Hematopoietic multipotent progenitor cell treated with erythropoietin and hydrocortisone succinate and interleukin-3 and kit ligand, for 6 days (in vitro differentiated cells): ENCODE data around the gene PRMT1.
"Not testable (repeated sequence)": the region's sequence is repeated elsewhere in the genome, so short reads cannot be mapped to it uniquely, and the experiment has no call there.

ENCODE experiments used
- DNase-seq: peaks from one replicate; pipeline ENCODE4 v3.0.0-alpha.2; 2015

Gene PRMT1

DNA sequence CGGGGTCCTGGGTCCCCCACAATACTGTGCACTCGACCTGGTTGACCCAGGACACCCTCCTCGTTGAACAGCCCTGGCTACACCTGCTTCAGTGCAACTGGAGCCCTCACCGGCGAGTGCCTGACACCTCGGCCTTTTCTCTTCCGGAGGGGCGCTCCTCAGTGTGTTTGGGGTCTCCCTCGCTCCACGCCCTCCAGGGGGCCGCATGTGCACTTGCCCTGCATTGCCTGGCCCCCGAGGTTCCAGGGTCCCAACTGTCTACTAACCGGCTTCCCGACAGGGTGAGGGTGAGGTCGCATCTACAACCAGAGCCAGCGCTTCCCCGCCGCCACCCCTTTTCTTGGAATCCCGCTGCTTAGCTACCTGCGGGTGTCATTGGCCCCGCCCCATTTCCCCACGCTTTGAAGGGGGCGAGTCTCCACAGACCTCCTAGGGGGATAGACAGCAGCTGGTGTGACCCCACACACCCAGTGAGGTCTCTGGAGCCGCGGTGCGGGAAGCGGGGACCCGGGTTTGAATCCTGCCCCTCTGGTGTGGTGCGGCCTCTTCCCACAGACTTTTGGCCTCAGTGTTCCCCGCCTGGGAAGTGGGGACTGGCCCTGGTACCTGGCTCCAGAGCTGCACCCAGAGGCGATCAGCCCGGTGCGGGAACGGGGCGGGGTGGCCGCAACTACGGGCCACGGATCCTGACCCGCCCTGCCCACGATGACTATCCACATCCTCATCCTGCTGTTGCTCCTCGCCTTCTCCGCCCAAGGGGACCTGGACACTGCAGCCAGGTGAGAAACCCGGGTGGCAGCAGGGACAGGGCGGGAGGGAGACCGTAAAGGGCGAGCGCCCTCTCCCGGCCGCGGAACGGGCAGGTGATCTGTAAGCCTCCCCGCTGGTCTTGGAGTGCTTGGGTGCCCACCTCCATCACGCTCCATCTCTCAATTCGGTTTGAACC, 12.3 kb downstream of the PRMT1 start, which contains the start of gene ADM5:
Gene ADM5, plus strand, starts transcription at position 462 of the 946 bp plus-strand sequence. Its CDS starts 244 bp downstream, at position 706.
- peak; percentile 56 for DNase-seq

DNA sequence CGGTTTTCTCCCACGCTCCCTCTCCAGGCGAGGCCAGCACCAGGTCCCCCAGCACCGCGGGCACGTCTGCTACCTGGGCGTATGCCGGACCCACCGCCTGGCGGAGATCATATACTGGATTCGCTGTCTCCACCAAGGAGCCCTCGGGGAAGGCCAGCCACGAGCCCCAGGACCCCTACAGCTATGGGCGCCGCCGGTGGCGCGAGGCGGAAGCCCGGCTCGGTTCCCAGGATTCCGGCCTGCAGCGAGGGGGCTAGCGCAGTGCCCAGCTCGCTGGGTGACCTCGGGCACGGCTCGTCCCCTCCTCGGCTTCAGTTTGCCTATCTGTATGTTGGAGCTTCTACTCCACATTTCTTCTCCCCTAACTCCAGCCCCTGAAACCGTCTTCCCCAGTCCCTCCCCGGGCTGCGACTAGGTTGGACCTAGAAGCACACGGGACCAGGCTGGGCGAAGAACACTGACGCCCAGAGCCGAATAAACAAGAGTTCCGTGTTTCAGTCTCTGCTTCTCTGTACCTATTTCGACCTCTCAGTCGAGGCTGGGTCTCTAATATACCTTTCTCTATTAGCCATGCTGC, 13.1 kb downstream of the PRMT1 start:
- DNase-seq = no peak

DNA sequence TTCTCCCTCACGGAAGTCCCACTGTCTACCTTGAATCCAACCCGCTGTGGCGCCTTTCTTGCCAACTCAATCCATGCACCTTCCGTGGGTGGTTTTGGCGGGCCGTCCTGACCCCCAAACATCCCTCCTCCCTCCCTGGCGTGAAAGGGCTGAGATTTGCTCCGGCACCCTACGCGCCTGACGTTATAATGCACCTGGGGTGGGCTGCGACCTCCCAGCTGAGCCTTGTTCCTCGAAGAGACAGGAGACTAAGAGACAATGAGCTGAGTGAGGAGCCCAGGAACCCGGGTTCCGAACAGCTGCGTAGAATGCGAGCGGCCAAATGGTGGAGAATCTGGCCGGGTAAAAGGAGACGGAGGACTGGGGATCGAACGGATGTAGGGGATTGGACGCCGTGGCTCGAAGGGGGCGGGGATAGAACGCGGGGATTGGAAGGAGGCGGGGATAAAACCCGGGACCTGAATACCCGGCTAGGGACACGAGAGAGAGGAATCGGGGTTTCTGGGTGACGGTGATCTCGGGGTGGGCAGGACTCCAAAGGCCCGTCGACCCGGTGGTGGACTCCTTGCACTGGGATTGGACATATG, 13.7 kb downstream of the PRMT1 start, which contains the start of gene CPT1C:
Gene CPT1C, plus strand, starts transcription at position 461 of the 587 bp plus-strand sequence. CDS start 1,137 bp downstream, outside the sequence.
- DNase-seq = peak; percentile 64

DNA sequence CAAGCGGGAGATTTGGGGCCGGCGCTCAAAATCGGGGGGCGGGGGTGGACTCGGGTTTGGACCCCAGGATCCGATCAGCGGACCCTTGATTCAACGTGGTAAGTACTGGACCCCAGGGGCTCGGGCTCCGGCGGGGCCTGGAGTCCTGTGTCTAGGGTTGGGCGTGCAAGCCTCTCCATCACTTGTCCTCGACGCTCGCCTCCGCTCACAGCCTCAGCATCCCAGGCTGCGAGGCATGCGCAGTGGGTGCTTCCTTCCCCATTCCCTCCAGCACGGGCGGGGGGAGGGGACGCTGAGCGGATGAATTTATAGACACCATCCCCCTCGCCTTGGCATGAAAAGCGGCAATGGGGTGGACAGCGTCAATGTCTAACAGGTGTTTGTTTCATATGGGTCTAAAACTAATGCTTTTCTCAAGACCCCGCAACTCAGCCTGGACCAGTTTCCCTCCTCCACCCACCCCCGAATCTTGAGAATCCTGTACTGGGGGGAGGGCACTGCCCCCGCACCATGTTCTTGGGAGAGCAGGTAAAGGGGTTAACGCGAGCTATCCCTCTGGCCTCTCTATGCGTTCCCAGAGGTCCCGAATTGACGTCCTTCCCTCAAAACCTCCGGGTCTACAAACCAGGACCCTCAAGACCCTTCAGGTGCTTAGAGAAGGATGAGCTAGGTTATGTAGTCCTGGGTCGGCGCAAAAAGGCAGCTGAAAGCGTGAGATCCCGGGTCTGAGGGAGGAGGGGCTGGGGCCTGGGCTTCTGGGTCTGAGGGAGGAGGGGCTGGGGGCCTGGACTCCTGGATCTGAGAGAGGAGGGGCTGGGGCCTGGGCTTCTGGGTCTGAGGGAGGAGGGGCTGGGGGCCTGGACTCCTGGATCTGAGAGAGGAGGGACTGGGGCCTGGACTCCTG, 14.4 kb downstream of the PRMT1 start:
- peak; percentile 50 for DNase-seq

DNA sequence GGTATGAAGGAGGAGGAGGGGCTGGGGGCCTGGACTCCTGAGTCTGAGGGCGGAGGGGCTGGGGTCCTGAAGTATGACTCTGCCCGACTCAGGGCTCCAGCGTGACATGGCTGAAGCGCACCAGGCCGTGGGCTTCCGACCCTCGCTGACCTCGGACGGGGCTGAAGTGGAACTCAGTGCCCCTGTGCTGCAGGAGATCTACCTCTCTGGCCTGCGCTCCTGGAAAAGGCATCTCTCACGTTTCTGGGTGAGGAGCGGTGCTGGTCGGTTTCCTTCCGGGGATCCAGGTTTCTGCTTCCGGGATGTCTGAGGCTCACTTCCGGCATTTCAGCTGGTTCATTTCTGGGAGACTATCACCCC, 15.1 kb downstream of the PRMT1 start:
- no peak for DNase-seq

DNA sequence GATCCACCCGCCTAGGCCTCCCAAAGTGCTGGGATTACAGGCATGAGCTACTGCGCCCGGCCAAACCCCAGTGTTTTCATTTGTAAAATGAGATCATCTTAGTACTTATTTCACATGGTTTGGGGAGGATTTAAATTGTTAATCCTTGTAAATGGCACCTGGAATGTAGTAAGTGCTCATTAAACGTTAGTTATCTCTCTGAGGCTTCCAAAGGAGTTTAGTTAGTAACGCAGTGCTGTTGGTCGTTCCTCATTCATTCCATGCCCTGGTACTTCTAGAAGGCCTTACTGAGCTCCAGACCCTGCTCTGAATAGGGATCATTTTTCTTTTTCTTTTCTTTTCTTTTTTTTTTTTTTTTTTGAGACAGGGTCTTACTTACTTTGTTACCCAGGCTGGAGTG, 19.0 kb downstream of the PRMT1 start:
- DNase-seq = no peak

DNA sequence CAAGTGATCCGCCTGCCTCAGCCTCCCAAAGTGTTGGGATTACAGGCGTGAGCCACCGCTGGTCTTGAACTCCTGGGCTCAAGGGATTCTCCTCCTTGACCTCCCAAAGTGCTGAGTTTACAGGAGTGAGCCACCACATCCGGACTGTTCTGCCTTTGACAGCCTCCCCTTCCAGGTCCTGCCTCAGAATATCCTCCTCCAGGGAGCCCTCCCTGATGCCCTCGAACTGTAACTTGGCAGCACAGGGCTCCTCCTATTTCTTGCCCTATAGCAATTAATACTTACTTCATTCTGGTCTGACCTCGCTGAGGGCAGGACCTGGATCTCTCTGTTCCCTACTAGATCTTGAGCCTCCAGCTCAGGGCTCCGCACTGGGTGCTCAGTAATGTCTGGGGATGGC, 19.8 kb downstream of the PRMT1 start:
- no peak for DNase-seq

DNA sequence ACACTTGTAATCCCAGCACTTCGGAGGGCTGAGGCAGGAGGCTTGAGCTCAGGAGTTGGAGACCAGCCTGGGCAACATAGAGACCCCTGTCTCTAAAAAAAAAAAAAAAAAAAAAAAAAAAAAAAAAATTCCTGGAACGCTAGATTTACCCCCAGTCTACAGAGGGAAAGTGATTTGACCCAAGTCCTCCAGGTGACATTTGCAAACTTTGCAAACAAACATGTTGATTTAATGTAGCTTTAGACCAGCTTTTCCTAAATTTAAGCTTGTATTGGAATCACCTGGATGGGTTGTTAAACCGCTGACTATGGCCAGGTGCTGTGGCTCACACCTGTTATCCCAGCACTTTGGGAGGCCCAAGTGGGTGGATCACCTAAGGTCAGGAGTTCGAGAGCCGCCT, 22.3 kb downstream of the PRMT1 start:
- DNase-seq = no peak

DNA sequence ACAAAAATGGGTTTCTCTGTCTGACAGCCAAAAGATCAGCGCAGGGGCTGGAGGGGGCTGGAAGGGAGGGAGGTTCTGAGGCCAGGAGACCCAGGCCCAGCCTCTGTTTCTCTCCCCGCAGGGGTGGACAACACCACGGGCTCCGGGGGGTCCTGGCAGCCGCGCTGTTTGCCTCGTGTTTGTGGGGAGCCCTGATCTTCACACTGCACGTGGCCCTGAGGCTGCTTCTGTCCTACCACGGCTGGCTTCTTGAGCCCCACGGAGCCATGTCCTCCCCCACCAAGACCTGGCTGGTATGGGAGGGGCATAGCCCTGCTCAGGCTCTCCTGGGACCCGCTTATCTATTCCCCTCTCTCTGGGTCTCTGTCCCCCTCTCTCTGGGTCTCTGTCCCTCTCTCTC, 23.5 kb downstream of the PRMT1 start:
- DNase-seq = no peak

DNA sequence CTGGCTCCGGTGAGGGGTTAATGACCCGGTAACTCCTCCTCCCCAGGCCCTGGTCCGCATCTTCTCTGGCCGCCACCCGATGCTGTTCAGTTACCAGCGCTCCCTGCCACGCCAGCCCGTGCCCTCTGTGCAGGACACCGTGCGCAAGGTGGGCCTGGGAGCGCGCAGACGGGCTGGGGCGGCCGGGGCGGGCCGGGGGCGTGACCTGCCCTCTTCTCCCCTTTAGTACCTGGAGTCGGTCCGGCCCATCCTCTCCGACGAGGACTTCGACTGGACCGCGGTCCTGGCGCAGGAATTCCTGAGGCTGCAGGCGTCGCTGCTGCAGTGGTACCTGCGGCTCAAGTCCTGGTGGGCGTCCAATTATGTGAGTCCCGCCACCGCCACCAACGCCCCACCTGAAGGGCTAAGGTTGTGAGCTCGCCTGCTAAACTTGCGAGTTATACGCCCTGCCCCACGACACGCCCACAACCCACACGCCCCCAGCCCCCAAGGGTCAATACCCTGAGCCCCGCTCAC, 24.3 kb downstream of the PRMT1 start:
- no peak for DNase-seq

DNA sequence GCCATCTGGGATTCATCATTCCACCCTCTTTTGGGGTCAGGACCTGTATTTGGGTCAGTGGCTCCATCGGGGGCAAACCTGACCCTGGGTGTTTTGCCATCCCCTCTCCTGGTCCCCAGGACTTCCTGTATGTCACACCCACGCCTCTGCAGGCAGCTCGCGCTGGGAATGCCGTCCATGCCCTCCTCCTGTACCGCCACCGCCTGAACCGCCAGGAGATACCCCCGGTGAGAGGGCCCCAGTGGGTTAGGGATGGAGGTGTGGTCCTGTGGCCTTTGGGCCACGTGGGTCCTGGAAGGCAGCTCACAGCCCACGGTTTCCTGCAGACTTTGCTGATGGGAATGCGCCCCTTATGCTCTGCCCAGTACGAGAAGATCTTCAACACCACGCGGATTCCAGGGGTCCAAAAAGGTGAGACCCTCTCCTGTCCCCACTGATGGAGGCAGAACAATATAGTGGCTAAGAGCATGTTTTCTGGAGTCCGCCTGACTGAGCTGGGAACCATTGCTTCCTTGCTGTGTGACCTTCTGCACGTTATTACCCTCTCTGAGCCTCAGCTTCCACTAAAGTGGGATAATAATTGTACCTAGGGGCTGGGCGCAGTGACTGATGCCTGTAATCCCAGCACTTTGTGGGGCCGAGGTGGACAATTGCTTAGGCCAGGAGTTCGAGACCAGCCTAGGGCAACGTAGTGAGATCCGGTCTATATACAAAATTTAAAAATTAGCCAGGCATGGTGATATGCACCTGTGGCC, 28.0 kb downstream of the PRMT1 start:
- DNase-seq = no peak

DNA sequence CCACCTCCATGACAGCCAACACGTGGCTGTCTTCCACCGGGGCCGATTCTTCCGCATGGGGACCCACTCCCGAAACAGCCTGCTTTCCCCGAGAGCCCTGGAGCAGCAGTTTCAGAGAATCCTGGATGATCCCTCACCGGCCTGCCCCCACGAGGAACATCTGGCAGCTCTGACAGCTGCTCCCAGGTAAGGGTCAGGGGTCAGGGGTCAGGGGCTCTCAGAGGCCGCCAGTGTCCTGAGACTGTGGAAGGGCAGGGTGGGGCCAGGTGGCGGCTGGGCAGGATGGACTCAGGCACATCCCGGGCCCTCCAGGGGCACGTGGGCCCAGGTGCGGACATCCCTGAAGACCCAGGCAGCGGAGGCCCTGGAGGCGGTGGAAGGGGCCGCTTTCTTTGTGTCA, 28.8 kb downstream of the PRMT1 start:
- no peak for DNase-seq

DNA sequence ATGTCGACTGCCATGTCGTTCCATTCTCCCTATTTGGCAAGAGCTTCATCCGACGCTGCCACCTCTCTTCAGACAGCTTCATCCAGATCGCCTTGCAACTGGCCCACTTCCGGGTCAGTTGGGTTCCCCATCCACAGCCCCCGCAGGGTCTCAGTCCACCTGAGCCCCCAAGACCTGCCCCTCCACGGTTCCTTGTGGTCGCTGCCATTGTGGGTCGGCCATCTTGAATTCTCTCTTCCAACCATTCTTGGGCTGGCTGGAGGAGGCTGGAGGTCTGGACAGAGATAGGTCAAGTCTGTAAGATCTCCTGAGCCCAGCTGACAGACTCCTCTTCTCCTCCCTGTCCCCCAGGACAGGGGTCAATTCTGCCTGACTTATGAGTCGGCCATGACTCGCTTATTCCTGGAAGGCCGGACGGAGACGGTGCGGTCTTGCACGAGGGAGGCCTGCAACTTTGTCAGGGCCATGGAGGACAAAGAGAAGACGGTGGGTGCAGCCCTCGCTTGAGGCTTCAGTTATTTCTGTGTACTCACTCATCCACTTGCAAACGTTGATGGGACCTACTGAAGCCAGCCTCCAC, 33.4 kb downstream of the PRMT1 start:
- no peak for DNase-seq

DNA sequence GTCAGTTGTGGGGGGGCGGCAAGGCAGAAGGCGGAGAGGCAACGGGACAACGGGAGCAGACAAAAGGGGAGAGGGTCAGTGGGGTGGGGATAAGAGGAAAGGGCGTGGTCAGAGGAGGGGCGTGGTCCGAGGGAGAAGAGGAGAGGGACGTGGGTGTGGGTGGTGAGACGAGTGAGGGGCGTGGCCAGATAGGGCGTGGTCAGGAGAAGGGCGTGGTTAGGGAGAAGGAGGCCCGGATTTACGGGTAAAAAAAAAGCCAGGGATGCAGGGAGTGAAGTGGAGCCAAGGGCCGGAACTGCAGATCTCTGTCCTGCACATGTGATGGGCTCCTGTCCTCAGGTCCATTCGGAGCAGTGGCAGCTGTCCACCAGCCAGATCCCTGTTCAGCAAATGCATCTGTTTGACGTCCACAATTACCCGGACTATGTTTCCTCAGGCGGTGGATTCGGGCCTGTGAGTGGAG, 35.4 kb downstream of the PRMT1 start:
- DNase-seq = peak; percentile 69

DNA sequence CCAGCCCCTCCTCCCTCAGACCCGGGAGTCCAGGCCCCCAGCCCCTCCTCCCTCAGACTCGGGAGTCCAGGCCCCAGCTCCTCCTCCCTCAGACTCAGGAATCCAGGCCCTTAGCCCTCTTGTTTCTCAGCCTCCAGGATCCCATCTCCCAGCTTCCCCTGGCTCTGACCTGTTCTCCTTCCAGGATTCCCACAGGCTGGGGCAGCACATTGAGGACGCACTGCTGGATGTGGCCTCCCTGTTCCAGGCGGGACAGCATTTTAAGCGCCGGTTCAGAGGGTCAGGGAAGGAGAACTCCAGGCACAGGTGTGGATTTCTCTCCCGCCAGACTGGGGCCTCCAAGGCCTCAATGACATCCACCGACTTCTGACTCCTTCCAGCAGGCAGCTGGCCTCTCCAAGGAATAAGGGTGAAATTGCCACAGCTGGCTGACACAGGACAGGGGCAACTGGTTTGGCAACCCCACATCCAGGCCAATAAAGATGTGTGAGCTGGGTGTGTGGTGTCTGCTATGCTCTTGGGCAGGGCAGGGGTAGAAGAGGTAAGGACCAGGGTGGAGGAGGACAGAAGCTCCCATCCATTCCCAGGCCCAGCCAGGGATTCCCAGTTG, 36.3 kb downstream of the PRMT1 start:
- DNase-seq = no peak

DNA sequence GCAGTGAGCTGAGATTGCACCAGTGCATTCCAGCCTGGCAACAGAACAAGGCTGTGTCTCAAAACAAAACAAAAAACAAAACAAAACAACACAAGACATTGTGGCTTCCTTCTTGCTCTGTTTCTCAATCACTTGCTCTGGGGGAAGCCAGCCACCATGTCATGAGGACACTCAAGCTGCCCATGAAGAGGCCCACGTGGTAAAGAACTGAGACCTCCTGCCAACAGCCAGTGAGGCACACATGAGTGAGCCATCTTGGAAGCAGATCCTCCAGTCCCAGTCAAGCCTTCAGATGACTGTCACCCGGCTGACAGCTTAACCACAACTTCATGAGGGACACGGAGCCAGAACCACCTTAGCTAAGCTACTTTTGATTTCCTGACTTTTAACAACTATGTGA, 39.1 kb downstream of the PRMT1 start:
- no peak for DNase-seq

DNA sequence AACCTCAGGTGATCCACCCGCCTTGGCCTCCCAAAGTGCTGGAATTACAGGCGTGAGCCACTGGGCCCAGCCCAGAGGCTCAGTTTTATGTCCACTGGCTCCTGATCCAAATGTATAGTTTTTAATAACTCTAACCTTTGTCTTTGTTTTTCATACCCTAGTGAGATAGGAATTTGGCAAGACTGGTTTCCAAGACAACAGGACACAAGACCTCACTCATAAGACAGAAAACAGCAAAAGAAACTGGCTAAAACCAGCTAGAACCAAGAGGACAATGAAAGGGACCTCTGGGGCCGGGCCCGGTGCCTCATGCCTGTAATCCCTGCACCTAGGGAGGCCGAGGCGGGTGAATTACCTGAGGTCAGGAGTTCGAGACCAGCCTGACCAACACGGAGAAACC, 41.4 kb downstream of the PRMT1 start:
- DNase-seq = no peak

DNA sequence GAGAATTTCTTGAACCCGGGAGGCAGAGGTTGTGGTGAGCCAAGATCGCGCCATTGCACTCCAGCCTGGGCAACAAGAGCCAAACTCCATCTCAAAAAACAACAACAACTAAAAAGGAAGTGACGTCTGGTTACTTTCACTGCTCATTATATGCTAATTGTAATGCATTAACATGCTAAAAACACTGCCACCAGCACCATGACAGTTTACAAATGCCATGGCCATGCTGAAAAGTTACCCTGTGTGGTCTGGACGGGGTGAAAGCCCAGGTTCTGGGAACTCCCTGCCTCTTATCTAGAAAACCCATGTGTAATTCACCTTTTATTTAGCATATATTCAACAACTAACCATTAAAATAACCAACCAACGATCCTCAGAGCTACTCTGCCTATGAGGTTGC, 41.9 kb downstream of the PRMT1 start:
- DNase-seq = peak; percentile 14

DNA sequence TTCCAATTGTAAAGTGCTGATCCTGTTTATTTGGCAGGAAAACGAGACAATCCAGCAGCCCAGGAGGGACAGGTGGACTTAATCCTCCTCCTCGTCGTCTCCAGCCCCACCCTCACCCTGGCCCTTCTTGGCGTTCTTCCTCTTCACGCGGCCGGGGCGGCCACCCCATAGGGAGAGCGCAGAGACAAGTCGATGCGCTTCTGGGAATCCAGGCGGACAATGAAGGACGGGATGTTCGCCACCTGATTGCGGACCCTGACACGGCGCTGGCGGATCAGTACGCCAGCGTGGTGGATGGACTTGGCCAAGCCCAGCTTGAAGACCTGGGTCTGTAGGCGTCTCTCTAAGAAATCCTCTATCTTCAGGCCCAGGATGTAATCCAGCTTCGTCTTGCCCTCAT, 42.3 kb downstream of the PRMT1 start:
- not testable (repeated sequence) for DNase-seq

DNA sequence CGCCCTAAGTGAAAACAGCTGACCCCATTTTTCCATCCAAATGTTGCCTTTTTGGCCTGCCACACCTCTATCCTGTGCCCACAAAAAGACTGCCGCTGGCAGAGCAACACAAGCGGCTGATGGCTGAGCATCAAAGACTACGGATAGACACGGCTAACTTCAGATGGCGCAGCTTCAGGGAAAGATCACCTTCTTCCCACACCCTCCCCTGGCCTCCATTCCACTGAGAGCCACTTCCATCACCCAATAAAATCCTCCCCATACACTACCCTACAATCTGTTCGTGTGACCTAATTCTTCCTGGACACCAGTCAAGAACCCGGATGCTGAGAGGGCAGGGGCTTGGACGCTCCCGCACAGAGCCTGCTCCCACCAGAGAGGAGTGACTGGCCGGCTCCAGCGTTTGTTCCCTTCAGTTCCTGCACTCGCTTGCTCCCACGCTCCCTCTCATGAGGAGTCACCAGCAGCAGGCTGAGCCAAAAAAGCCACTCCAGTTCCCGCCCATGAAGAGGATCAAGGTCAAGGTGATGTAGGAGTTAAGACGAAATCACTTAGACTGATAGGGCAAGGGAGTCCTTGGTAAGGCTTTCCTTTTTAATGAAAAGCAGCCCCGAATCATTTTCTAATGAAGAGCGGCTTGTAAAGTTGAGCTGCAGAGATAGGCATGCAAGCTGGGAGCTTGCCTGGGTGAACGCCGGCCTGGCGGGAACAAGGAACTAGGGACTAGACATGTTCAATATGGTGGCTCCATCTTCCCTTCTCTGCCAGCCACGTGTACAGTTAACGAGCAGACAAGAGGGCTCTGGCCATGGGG, 50.4 kb downstream of the PRMT1 start:
- no peak for DNase-seq
